ENCODE measurements around the gene DEFB126.

DNA sequence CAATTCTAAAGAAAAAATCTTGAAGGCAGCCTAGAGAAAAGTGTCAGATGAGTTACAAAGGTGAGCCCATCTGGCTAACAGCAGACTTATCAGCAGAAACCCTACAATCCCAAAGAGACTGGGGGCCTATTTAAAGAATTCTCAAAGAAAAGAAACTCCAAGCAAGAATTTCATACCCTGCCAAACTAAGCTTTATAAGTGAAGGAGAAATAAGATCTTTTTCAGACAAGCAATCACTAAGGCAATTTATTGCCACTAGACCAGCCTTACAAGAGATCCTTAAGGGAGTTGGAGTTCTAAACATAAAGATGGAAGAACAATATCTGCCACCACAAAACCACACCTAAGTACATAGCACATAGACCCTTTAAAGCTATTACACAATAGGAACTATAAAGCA lies 24.9 kb upstream of the DEFB126 start:
- TF ChIP-seq CTCF (conservative IDR thresholded peaks at IDR 0.05) (no peak), EZH2 (IDR thresholded peaks at IDR 0.05; ENCODE audit: low read depth) (no peak)
